SJCRH30 (cell line): ENCODE data around the gene CSNK1G3. TPM values are rescaled to one million over a fixed set of nuclear protein-coding genes. Genes with fewer than 3 reads are reported as not detected.

Source experiments
- DNase-seq, 2 experiments: peaks; one replicate each; pipeline ENCODE4 v3.0.0-alpha.2; 2015 to 2020
- H3K27ac ChIP-seq: fragments of 250-450 bp; sonication (Bioruptor Pico); 2 replicates; pipeline ENCODE4 v1.5.1; 2020; ENCODE audit warnings: mild to moderate bottlenecking, moderate library complexity
- H3K27me3 ChIP-seq: fragments of 250-450 bp; sonication (Bioruptor Pico); 2 replicates; pipeline ENCODE4 v1.5.1; 2020; ENCODE audit warnings: mild to moderate bottlenecking, moderate library complexity
- H3K36me3 ChIP-seq: fragments of 250-450 bp; sonication (Bioruptor Pico); 2 replicates; pipeline ENCODE4 v1.5.1; 2020; ENCODE audit warnings: mild to moderate bottlenecking, moderate library complexity
- H3K4me1 ChIP-seq: fragments of 250-450 bp; sonication (Bioruptor Pico); 2 replicates; pipeline ENCODE4 v1.5.1; 2020; ENCODE audit warnings: mild to moderate bottlenecking, moderate library complexity
- H3K4me3 ChIP-seq: fragments of 250-450 bp; sonication (Bioruptor Pico); 2 replicates; pipeline ENCODE4 v1.5.1; 2020; ENCODE audit warnings: mild to moderate bottlenecking, moderate library complexity
- H3K9me3 ChIP-seq: fragments of 250-450 bp; sonication (Bioruptor Pico); replicated peaks from 2 replicates; pipeline ENCODE4 v1.5.1; 2020; ENCODE audit warnings: mild to moderate bottlenecking, moderate library complexity
- total RNA-seq: library from RNA; depleted of rRNA; stranded (reverse); fragments of >200 nt; shearing (Covaris generic); gene quantifications from 2 replicates; pipeline ENCODE4 v1.2.3, GENCODE V29; 2014

The CSNK1G3 gene
- total RNA-seq, 1 experiment from 2014 or later: 72.8 TPM

- Histone ChIP-seq H3K36me3 (no peaks in the 10 kb centered on the region), H3K4me1 (no peaks in the 10 kb centered on the region), H3K27me3 (no peaks in the 10 kb centered on the region), H3K27ac (no peak overlapping the region), H3K4me3 (no peak overlapping the region), H3K9me3 (no peaks in the 10 kb centered on the region)
- no peak for DNase-seq
Measured at GRCh38 chr5:123500471-123500870, 11.5 kb upstream of the CSNK1G3 start.

GRCh38 chr5:123502120-123502519 lies 9.9 kb upstream of the CSNK1G3 start:
- Histone ChIP-seq H3K36me3 (no peaks in the 10 kb centered on the region), H3K27me3 (no peaks in the 10 kb centered on the region), H3K9me3 (no peaks in the 10 kb centered on the region), H3K27ac (no peak overlapping the region), H3K4me1 (no peaks in the 10 kb centered on the region), H3K4me3 (no peak overlapping the region)
- no peak for DNase-seq

- Histone ChIP-seq H3K4me3 (no peak overlapping the region), H3K4me1 (no peaks in the 10 kb centered on the region), H3K9me3 (no peaks in the 10 kb centered on the region), H3K27me3 (no peaks in the 10 kb centered on the region), H3K27ac (no peak overlapping the region), H3K36me3 (no peaks in the 10 kb centered on the region)
- DNase-seq: no peak
Measured at GRCh38 chr5:123503299-123503698, 8.7 kb upstream of the CSNK1G3 start.

GRCh38 chr5:123505633-123506032 lies 6.3 kb upstream of the CSNK1G3 start:
- DNase-seq: peak in 1 of 2 experiments; percentile 9
- Histone ChIP-seq H3K4me3 (no peak overlapping the region), H3K9me3 (no peaks in the 10 kb centered on the region), H3K27ac (no peak overlapping the region), H3K36me3 (no peaks in the 10 kb centered on the region), H3K4me1 (no peaks in the 10 kb centered on the region), H3K27me3 (no peaks in the 10 kb centered on the region)

- H3K27ac ChIP-seq: no peak overlapping the region
- H3K4me1 ChIP-seq: no peaks in the 10 kb centered on the region
- H3K4me3 ChIP-seq: no peak overlapping the region
- H3K27me3 ChIP-seq: no peaks in the 10 kb centered on the region
- DNase-seq: no peak
- no peaks in the 10 kb centered on the region for H3K9me3 ChIP-seq
- no peaks in the 10 kb centered on the region for H3K36me3 ChIP-seq
Measured at GRCh38 chr5:123508441-123508840, 3.5 kb upstream of the CSNK1G3 start.

- H3K27me3 ChIP-seq: no peaks in the 10 kb centered on the region
- H3K4me3 ChIP-seq: peak overlapping the region; percentile 97
- H3K36me3 ChIP-seq: no peaks in the 10 kb centered on the region
- DNase-seq: no peak
- peak overlapping the region; percentile 74 for H3K27ac ChIP-seq
- H3K9me3 ChIP-seq: no peaks in the 10 kb centered on the region
- peaks cover 9% of the 10 kb centered on the region; the same call in 1 of the 2 replicates for H3K4me1 ChIP-seq
Measured at GRCh38 chr5:123511290-123511647, 708 bp upstream of the CSNK1G3 start.

GRCh38 chr5:123512611-123513461 lies 859 bp downstream of the CSNK1G3 start:
- Histone ChIP-seq H3K27ac (peak overlapping the region; percentile 76), H3K9me3 (no peaks in the 10 kb centered on the region), H3K27me3 (no peaks in the 10 kb centered on the region), H3K4me3 (peak overlapping the region; percentile 97), H3K36me3 (no peaks in the 10 kb centered on the region), H3K4me1 (peaks cover 9% of the 10 kb centered on the region; the same call in 1 of the 2 replicates)
- DNase-seq: peak; percentile 36 to 58

GRCh38 chr5:123514615-123515355 lies 2.8 kb downstream of the CSNK1G3 start:
- Histone ChIP-seq H3K27me3 (no peaks in the 10 kb centered on the region), H3K4me3 (no peak overlapping the region), H3K9me3 (no peaks in the 10 kb centered on the region), H3K27ac (no peak overlapping the region), H3K36me3 (no peaks in the 10 kb centered on the region), H3K4me1 (peaks cover 9% of the 10 kb centered on the region; the same call in 1 of the 2 replicates)
- peak in 1 of 2 experiments; percentile 29 for DNase-seq

- peaks cover 9% of the 10 kb centered on the region; the same call in 1 of the 2 replicates for H3K4me1 ChIP-seq
- H3K4me3 ChIP-seq: no peak overlapping the region
- DNase-seq: no peak
- H3K27ac ChIP-seq: no peak overlapping the region
- H3K9me3 ChIP-seq: no peaks in the 10 kb centered on the region
- no peaks in the 10 kb centered on the region for H3K27me3 ChIP-seq
- H3K36me3 ChIP-seq: no peaks in the 10 kb centered on the region
Measured at GRCh38 chr5:123515904-123516303, 3.9 kb downstream of the CSNK1G3 start.

- DNase-seq: no peak
- Histone ChIP-seq H3K27me3 (no peaks in the 10 kb centered on the region), H3K27ac (no peak overlapping the region), H3K36me3 (no peaks in the 10 kb centered on the region; the same call in 1 of the 2 replicates), H3K4me1 (peaks cover 17% of the 10 kb centered on the region), H3K9me3 (no peaks in the 10 kb centered on the region), H3K4me3 (no peak overlapping the region)
Measured at GRCh38 chr5:123517476-123517875, 5.5 kb downstream of the CSNK1G3 start.

GRCh38 chr5:123518111-123518510 lies 6.1 kb downstream of the CSNK1G3 start:
- no peaks in the 10 kb centered on the region for H3K27me3 ChIP-seq
- H3K4me3 ChIP-seq: no peak overlapping the region
- H3K4me1 ChIP-seq: peaks cover 17% of the 10 kb centered on the region
- no peak overlapping the region for H3K27ac ChIP-seq
- H3K36me3 ChIP-seq: no peaks in the 10 kb centered on the region; the same call in 1 of the 2 replicates
- no peaks in the 10 kb centered on the region for H3K9me3 ChIP-seq
- no peak for DNase-seq

- no peak overlapping the region for H3K27ac ChIP-seq
- no peaks in the 10 kb centered on the region for H3K27me3 ChIP-seq
- H3K36me3 ChIP-seq: no peaks in the 10 kb centered on the region; the same call in 1 of the 2 replicates
- no peak overlapping the region for H3K4me3 ChIP-seq
- DNase-seq: no peak
- no peaks in the 10 kb centered on the region for H3K9me3 ChIP-seq
- H3K4me1 ChIP-seq: peaks cover 8% of the 10 kb centered on the region
Measured at GRCh38 chr5:123520677-123521247, 8.8 kb downstream of the CSNK1G3 start.

GRCh38 chr5:123524146-123524545 lies 12.2 kb downstream of the CSNK1G3 start:
- no peak overlapping the region for H3K4me3 ChIP-seq
- no peaks in the 10 kb centered on the region; the same call in 1 of the 2 replicates for H3K36me3 ChIP-seq
- H3K4me1 ChIP-seq: peaks cover 11% of the 10 kb centered on the region
- no peak for DNase-seq
- H3K9me3 ChIP-seq: no peaks in the 10 kb centered on the region
- no peaks in the 10 kb centered on the region for H3K27me3 ChIP-seq
- H3K27ac ChIP-seq: no peak overlapping the region

GRCh38 chr5:123527190-123527589 lies 15.2 kb downstream of the CSNK1G3 start:
- Histone ChIP-seq H3K4me3 (no peak overlapping the region), H3K36me3 (no peaks in the 10 kb centered on the region), H3K27me3 (no peaks in the 10 kb centered on the region), H3K4me1 (0 out of 2 replicates have a peak, but pooled peaks cover 3% of the 10 kb centered on the region), H3K9me3 (no peaks in the 10 kb centered on the region), H3K27ac (no peak overlapping the region)
- DNase-seq: no peak

- no peaks in the 10 kb centered on the region for H3K9me3 ChIP-seq
- H3K4me3 ChIP-seq: no peak overlapping the region
- H3K4me1 ChIP-seq: 0 out of 2 replicates have a peak, but pooled peaks cover 3% of the 10 kb centered on the region
- no peak for DNase-seq
- H3K36me3 ChIP-seq: no peaks in the 10 kb centered on the region
- H3K27ac ChIP-seq: no peak overlapping the region
- no peaks in the 10 kb centered on the region for H3K27me3 ChIP-seq
Measured at GRCh38 chr5:123528065-123528464, 16.1 kb downstream of the CSNK1G3 start.
